HG02588 (cell line): Measurements from ENCODE around the gene TTLL7.
"Not testable (repeated sequence)": the region's sequence is repeated elsewhere in the genome, so short reads cannot be mapped to it uniquely, and the experiment has no call there.

Source experiments
- ATAC-seq: cut with Tn5 transposase; IDR thresholded peaks from one replicate; pipeline ENCODE4 v1.9.1; 2021; ENCODE audit warnings: mild to moderate bottlenecking, moderate library complexity; ENCODE audit not compliant: unreplicated experiment

The TTLL7 gene

GRCh38 chr1:83996191-83996590 is 2.7 kb downstream of the TTLL7 start:
- no peak for ATAC-seq

DNA sequence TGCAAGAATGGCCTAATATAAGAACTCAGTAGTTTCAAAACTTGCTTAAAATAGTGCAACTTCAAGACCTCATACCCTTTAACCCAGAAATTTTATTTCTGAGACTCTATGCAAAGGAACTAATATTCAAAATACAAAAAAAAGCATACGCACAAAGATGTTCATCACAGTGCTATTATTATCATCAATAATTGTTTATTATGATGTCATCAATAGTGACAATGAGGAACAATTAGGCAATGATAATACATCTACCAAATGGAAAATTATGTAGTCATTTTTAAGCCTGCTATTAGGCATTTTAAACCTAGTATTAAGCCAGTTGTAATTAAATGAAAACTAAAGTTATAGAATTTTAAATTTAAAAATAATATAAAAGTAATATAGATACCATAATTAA is 3.3 kb downstream of the TTLL7 start:
- ATAC-seq, result no peak

- ATAC-seq, result no peak
Observed at GRCh38 chr1:83994111-83994510, 4.8 kb downstream of the TTLL7 start.

- no peak for ATAC-seq
Observed at GRCh38 chr1:83990734-83991133, 8.2 kb downstream of the TTLL7 start.

GRCh38 chr1:83985048-83985447 is 13.9 kb downstream of the TTLL7 start:
- ATAC-seq, result no peak

DNA sequence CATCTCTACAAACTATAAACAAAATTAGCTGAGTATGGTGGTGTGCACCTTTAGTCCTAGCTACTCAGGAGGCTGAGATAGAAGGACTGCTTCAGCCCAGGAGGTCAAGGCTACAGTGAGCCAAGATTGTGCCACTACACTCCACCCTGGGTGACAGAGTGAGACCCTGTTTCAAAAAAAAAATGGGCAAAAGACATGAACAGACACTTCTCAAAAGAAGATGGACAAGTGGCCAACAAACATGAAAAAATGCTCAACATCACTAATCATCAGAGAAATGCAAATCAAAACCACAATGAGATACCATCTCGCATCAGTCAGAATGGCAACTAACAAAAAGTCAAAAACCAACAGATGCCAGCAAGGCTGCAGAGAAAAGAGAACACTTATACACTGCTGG is 15.0 kb downstream of the TTLL7 start:
- not testable (repeated sequence) for ATAC-seq

- no peak for ATAC-seq
Observed at GRCh38 chr1:83978056-83978455, 20.9 kb downstream of the TTLL7 start.

- no peak for ATAC-seq
Observed at GRCh38 chr1:83976920-83977319, 22.0 kb downstream of the TTLL7 start.

DNA sequence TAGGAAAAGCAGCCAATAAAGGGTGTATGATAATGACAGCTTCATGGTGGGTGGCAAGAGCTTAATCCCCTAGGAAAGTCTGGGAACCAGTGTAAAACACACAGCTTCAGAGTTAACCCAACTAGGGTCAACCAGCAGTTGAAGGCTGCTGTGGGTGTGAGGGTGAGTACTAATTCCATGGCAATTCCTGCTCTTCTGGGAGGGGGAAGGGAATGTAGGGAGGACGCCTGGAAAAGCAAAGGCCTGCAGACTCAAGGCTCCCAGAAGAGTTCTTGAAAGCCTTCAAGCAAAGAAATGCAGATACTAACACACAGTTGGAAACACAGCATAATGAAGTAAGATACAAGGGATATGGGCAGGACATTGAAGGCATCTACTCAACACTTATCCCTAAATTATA is 28.1 kb downstream of the TTLL7 start:
- ATAC-seq, result no peak

DNA sequence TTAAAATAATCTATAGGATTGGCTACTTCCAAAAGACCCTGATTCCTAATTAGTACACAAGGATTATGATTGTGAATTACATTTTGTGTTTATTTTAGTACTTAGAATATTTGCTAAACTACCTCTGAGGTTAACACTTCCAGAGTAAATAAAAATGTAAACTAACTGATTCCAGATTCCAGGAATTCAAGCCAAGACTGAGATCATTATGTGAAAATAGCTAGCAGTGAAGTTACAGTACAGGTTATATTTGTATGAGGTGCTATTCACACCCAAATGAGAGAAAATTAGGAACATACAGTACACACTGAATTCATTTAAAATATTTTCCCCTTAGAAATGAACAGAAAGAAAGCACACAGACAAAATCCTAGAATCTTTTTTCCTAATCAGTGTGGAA is 28.8 kb downstream of the TTLL7 start:
- ATAC-seq, result no peak

DNA sequence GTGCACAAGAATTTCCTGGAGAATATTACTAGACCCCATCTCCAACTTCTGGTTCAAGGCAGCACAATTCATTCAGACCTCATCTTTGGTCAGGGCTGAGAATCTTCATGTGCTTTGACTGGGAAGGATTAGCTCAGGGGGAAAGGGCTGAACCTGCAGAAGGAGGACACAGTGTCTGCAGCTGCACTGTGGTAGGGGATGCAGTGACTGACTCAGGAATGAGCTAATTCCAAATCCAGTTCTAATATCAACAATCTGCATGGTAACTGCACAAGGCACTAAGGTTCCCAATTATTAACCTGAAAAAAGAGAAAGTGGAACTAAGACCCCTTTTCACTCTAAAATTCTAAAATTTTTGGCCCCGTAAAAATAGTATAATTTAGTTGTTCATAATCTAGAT is 31.6 kb downstream of the TTLL7 start:
- ATAC-seq, result no peak

DNA sequence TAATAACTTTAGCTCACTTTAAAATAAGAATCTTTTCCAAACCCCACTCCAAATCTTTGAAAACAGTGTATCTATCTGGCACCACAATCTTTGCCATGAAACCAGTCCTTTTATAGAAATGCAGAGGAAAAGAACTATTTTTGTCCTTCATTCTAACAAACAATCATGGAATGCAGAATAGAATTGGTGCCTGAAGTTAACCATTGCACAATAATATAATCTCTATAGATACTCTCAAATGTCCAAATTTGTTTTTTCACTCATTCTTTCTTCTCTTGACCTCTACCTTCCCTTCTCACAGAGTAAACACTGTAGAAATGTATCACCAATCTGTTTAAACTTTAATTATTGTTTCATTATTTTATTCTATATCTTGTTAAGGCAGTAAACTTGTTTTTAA is 34.8 kb downstream of the TTLL7 start:
- no peak for ATAC-seq

DNA sequence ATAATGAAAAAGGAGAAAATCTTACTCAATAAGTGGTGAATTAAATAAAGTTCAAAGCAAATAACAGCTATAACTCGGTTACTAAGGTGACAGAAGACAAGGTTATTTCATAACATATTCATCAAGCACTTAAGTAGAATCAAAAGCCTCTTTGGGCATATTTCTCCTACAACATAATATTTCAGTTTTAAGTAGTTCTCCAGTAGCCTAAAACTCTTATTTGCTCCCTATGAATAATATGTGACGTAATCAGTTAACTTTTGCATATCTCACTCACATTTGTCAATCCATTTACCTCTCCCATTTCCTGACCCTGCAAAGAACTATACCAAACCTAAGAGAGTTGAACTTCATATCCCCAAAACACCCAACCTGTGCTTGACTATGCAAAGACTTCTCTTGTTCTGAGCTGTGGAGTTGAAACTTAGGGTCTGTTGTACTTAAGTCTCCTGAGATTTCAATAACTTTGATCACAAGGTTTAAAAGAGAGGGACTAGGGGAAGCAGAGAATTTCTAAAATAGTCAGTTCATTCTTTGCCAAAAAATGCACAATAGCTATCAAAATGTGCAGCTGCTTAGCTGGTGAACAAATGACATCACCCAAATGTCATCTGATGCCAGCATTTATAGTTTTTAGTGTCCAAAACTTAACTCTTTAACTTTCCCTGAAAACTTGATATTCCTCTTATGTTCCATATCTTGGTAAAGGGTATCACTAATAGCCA is 37.2 kb downstream of the TTLL7 start:
- no peak for ATAC-seq

DNA sequence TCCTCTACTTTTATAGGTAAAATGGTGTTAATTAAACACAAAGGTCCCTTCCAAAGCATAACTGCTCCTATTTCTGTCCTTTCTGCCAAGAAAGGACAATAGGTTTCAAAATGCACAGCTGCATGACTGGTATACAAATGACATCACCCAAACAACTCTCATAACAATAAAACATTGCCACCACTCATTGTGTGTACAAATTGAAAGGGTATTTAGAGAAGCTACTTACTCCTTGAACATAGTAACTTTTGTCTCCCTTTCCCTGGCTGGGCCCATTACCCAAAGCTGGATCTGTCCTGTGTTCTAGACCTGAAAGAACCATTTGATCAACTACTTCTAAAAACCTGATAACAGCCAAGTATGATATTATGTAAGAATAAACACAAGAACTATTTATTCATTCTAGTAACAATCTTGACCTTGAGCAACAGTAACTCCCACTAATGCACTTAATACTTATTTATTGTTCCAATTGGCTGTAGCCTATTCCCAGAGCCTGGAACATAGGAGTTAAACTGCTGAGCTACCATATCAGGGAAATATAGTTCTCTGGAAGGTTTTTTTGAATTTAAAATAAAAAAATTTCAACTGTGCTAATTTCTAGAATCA is 38.2 kb downstream of the TTLL7 start:
- no peak for ATAC-seq

- ATAC-seq, result no peak
Observed at GRCh38 chr1:83959824-83960498, 39.0 kb downstream of the TTLL7 start.

- ATAC-seq, result no peak
Observed at GRCh38 chr1:83958704-83959103, 40.2 kb downstream of the TTLL7 start.

DNA sequence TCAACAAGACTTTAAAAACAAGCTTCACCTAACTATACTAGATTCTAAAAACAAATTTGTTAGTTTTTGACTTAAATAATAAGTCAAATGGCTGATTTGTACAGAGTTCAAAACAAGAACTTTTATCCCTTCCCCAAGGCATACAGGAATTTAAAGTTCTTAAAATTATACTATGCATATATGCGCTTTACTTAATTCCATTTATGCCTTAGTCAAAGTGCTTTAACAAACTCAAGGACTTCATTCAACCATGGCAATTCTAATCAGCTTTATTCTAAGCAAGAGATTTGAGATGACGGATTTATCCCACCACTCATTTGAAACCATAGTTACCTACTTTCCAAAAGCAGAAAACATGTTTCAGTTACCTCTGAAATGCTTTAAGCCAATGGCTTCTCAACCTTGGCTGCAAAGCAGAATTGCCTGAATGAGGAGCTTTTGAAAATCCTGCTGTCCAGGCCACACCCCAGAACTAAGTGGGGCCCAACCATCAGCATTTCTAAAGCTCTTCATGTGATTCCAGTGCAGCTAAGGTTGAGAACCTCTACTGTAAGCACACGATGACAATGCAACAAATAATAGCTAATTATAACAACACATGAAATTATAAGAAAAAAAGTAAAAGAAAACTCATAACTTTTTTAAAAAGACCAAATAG is 44.6 kb downstream of the TTLL7 start:
- no peak for ATAC-seq

DNA sequence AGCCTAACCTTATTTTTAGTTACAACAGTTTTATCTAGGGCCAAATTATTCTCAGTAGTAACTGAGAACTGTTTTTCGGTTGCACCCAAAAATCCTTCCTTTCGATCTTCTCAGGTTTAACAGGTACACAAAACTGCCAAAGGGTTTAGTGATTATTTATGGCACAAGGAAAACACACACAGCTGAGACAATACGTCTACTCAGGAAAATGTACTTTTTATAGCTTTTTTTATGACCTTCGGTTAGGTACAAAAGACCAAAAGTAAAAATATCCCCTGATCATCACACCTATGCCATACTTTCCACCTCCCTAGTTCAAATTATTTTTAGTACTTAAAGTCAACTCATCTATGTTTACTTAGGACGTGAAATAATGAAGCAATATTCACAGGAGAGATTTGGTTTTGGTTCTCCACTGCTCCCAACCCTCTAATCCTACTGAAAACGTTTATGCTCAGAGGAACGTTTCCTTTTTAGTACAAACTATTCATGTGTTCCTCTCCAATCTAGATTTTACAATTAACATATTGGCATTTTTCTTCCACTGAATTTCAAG is 48.7 kb downstream of the TTLL7 start:
- ATAC-seq, result no peak

DNA sequence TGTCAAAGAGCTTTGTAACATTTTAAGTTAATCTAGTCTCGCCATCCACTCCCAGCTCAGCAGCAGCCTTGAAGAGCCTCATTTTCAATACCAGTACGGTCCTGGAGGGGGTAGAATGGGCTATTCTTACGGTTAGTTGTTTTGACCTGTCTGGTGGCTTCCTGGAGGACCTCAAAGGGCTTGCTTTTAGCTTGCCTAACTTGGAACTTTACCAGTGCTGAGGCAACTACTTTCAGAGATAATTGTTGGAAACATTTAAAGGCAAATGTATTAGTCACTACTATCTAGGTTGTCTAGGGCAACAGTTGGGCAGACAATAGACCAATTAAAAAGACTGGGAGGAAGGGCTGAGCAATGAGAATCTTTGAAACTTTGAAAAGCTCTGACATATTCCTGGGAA is 56.0 kb downstream of the TTLL7 start:
- ATAC-seq, result no peak

DNA sequence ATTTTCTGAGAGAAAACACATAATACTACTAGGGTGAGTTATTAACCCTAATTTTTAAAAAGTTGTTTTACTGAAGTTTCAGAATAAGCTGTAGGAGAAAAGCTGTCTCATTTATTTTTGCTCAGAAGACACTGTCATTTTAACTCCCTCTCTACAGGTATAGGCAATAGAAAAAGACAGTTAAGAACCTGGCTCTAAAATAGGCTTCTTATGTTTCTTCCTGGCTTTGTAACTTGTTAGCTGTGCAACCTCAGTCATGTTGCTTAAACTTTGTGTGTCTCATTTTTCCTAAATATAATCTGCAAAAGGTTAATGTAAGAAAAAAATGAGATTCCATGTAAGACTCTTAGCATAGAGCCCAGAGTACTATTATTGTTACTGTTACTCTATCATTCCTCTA is 64.4 kb downstream of the TTLL7 start:
- ATAC-seq, result no peak

GRCh38 chr1:83932693-83933092 is 66.2 kb downstream of the TTLL7 start:
- no peak for ATAC-seq

DNA sequence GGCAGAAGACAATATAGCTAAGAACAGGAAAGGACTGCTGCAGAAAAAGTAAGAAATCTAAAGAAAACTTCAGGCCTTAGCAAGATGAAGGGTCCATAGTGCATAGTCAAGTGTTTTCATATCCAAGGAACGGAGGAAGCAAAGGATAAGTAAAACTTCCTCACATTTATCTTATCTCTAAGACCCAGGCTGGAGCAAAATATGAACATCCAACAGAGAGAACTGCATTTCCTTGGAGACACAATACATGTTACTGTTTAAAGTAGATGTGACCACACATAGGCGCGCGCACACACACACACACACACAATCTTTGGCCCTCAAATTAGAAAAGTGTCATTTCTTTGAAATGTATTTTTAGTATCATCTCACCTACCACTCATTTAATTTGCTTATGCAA is 66.7 kb downstream of the TTLL7 start:
- no peak for ATAC-seq
